ENCODE results near the gene KCNMB1. TPM values are rescaled to one million over a fixed set of nuclear protein-coding genes. Genes with fewer than 3 reads are reported as not detected.

The KCNMB1 gene
- total and polyA plus RNA-seq, 2 donors (not counting 3 experiments of a cell fraction or from before 2014, with no cell fraction given) = 0.15 to 0.29 TPM

DNA sequence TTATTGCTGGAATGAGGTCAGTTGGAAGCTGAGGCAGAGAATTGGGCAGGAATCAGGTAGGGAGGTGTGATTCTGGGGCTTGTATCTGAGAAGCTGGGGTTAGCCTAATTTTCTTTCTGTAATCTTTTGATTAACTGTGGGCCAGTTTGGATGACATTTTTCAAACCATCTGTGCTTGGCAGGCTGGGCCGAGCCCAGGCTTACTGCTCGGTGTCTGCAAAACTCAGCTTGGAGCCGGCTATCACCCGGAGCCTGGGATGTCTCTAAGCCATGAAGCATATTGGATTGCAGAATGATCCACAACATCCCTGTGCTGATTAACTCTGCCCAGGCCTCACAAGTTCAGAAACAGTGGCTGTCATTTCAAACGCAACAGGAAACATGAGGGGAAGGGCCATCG is 26.5 kb downstream of the KCNMB1 start:
- POLR2A ChIA-PET = no interaction called here
- Histone ChIP-seq H3K27me3 (ENCODE audit: control insufficient read depth in 2 of 2, insufficient read depth in 2 of 2, low read length in 2 of 2) (no peaks in the 10 kb centered on the region), H4K20me1 (replicated peaks; ENCODE audit: control insufficient read depth, extremely low read depth, insufficient read depth, low read length) (no peaks in the 10 kb centered on the region), H3K4me2 (ENCODE audit: insufficient read depth, low read length) (no peak overlapping the region), H3K27ac (ENCODE audit: insufficient read depth, low read depth, low read length) (no peak overlapping the region), H3K79me2 (ENCODE audit: control insufficient read depth, insufficient read depth, low read length) (no peaks in the 10 kb centered on the region), H3K4me3 (replicated peaks in 1 of 3; ENCODE audit: insufficient read depth in 1 of 3, low read depth in 1 of 3, low read length in 3 of 3) (no peak overlapping the region), H3K36me3 (ENCODE audit: control insufficient read depth in 2 of 2, extremely low read depth in 1 of 2, insufficient read depth in 2 of 2, low read length in 2 of 2) (no peaks in the 10 kb centered on the region), H3K9me1 (replicated peaks; ENCODE audit: control insufficient read depth, extremely low read depth, insufficient read depth, low read length) (no peaks in the 10 kb centered on the region), H3K9me3 (replicated peaks; ENCODE audit: control insufficient read depth, insufficient read depth, low read length) (no peaks in the 10 kb centered on the region), H3K9ac (replicated peaks; ENCODE audit: extremely low read depth, insufficient read depth, low read length) (no peak overlapping the region), H3K4me1 (ENCODE audit: control insufficient read depth, extremely low read depth, insufficient read depth, low read length) (no peaks in the 10 kb centered on the region), H2AFZ (ENCODE audit: low read depth, low read length) (no peak overlapping the region)
- CTCF ChIA-PET = no interaction called here
- BruUV-seq (replicated peaks) = no TSS peak
- FAIRE-seq (no peak), DNase-seq (ENCODE audit: low read depth, low spot score) (no peak)
- TF ChIP-seq FOS (IDR thresholded peaks at IDR 0.05; ENCODE audit: borderline replicate concordance, insufficient read depth, low read length) (no peak), POLR2AphosphoS5 (IDR thresholded peaks at IDR 0.05; ENCODE audit: insufficient read depth, low read depth, low read length) (no peak), CTCF (IDR thresholded peaks at IDR 0.05; ENCODE audit: extremely low read depth in 1 of 2, insufficient read depth in 1 of 2, low read depth in 1 of 2, low read length in 2 of 2) (no peak), POLR2A (IDR thresholded peaks at IDR 0.05; ENCODE audit: low read depth, low read length) (no peak), JUN (IDR thresholded peaks at IDR 0.05; ENCODE audit: borderline replicate concordance, insufficient read depth, insufficient read length, low read depth) (no peak), GATA2 (IDR thresholded peaks at IDR 0.05; ENCODE audit: insufficient read depth, insufficient read length, low read depth, low read length) (no peak), MYC (IDR thresholded peaks at IDR 0.05; ENCODE audit: low read depth, low read length) (no peak), EZH2 (IDR thresholded peaks at IDR 0.05; ENCODE audit: borderline replicate concordance, low read depth, low read length, severe bottlenecking) (no peak)
- TF ChIP-seq, protein P1, sequence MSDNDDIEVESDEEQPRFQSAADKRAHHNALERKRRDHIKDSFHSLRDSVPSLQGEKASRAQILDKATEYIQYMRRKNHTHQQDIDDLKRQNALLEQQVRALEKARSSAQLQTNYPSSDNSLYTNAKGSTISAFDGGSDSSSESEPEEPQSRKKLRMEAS (IDR thresholded peaks at IDR 0.05; ENCODE audit: insufficient read depth, insufficient read length) = no peak
- intact Hi-C loops (cut with micrococcal nuclease) (no loop called here), dilution Hi-C loops (cut with MboI; ENCODE audit: extremely low pct_ligation_motif_present, low sequenced_read_pairs) (no loop called here)

Measured in endothelial cell of umbilical vein (primary cell).